Embryonic facial prominence (tissue), 1 donor: ENCODE measurements around the gene OGA.

ENCODE experiments used
- DNase-seq: peaks from one replicate; pipeline ENCODE4 v3.0.0-alpha.2; 2016; ENCODE audit errors: extremely low spot score

OGA gene

GRCh38 chr10:101775273-101776160, 42.7 kb downstream of the OGA start, which contains the start of gene FGF8:
Gene FGF8 (minus strand): TSS chr10:101776114. CDS start chr10:101775900, 214 bp downstream.
- DNase-seq = no peak

DNA sequence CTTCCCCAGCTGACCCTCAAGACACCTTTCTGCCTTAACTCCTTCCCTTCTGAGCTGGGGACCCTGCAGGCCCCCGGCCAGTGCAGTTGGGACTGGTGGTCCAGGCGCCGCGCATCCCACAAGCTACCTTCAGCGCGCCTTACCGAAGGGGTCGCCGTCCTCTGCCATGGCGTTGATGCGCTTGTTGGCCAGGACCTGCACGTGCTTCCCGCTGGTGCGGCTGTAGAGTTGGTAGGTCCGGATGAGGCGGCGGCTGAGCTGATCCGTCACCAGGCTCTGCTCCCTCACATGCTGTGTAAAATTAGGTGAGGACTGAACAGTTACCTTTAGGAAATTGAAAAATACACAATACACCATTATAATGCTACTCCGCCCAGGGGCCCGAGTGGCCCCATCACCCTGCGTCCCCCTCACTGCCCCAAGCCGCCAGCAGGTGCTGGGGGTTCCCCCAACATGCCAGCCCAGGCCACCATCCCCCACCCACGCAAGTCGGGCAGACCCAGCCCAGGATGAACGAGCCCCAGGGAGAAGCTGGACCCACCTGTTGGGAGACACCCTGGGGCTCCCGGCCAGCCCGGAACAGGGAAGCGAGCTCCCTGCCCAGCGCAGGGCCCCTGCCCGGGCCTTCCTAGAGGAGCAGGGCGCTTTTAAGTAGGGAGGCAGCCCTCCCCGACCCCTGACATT, 43.5 kb downstream of the OGA start:
- no peak for DNase-seq

- no peak for DNase-seq
Observed at GRCh38 chr10:101773923-101774588, 44.2 kb downstream of the OGA start.

- no peak for DNase-seq
Observed at GRCh38 chr10:101772895-101773761, 45.1 kb downstream of the OGA start.

GRCh38 chr10:101772017-101772894, 46.0 kb downstream of the OGA start:
- DNase-seq = no peak

GRCh38 chr10:101771380-101771779, 46.9 kb downstream of the OGA start:
- DNase-seq = no peak

GRCh38 chr10:101770331-101771215, 47.7 kb downstream of the OGA start:
- DNase-seq = no peak

DNA sequence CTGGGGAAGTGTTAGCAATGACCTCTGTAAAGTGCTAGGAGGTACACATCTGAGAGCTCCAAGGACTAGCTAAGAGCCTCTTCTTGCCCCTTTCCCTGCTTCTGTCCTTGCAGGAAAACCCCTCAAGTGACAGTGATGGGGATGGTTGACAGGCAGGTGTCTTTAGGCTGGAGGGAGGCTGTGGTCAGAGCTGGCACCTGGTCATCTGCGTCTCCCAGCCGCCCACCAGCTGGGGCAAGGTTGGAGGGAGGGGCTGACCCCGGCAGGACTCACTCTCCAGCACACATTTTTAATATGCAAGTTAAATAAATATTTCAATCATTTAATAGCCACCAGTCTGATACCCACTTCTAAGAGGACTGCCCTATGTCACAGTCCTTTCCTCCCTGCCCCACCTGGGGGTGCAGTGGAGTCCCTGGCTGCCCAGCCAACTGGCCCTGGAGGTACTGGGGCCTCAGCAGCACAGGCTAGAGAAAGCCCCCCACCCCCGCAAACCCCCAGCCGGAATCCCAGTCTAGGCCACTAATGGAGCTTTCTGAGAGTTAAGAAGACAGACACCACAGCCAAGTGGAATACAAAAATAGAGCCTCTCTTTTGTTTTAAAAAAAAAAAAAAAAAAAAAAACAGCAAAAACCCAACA, 48.6 kb downstream of the OGA start:
- DNase-seq = no peak

GRCh38 chr10:101768791-101769170, 49.5 kb downstream of the OGA start:
- no peak for DNase-seq

GRCh38 chr10:101767966-101768790, 50.1 kb downstream of the OGA start:
- no peak for DNase-seq

GRCh38 chr10:101767600-101767945, 50.7 kb downstream of the OGA start:
- no peak for DNase-seq

DNA sequence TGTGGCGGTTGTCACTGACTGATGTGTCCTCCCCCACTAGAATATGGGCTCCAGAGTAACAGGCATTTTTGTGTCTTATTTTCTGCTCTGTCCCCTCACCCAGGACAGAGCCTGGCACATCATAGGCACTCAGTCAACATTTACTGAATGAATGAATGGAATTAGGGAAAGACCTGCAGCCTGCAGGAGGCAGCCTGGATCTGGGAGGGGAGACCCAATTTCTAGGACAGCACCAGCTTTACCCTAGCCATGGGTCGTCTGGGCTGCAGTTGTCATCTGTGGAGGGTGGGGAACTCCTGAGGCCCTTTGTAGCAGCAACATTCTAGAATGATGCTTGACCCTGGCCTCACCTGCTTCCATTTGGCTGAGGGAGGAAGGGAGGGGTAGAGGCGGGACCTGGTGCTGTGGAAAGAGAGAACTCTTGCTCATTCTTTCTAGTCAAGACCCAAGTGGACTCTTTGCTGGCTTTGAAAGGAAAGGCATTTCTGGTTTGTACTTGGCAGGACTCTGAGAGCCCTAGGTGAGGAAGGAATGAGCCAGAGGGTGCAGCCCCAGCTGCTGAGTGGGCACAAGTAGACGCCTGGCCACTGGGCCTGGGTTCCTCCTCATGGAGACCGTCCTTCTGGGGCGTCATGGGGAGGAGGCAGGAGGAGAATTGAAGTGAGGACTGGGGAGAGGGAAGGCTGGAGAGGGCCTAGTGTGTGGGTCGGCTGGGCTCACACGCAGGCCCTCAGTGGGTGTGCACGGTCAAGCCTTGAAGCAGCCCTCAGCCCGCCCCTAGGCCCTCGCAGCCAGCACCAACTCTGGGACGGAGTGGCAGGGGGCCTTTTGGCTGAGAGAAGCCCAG, 51.3 kb downstream of the OGA start:
- DNase-seq = no peak

DNA sequence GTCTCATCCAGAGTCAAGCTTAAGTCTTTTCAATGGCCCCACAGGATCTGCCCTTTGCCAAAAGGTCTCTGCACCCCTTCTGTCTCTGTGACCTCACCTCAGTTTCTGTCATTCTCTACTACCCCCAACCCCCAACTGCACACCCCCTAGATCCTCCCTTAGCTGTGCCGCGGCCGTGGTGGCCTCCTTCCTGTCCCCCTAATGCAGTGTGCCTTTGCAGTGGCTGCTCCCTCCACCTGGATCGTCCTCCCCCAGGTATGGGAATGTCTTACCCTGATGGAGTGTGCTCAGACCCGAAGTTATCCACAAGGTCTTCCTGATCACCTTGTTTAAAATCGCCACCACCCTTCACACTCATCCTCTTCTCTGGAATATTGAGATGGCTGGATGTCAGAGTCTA, 51.9 kb downstream of the OGA start:
- no peak for DNase-seq

- no peak for DNase-seq
Observed at GRCh38 chr10:101763141-101763846, 55.0 kb downstream of the OGA start.

GRCh38 chr10:101762736-101763135, 55.5 kb downstream of the OGA start:
- no peak for DNase-seq

DNA sequence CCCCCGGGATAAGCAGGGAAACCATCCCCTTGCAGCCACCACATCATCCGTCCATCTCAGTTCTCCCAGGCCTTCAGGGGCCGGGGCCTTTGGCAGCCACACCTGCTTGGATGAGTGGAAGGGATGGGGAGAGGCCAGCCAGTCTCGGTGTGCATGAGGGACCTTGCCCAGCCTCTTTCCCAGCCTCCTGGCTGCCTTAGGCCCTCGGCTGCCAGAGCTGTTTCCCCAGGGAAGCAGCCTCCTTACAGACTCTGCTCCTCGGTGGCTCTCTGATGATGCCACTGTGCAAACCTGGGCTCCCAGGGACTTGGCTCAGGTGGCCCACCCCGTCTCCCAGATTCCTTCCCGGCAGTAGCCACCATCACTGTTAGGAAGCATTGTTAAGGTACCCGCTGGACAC, 57.0 kb downstream of the OGA start:
- no peak for DNase-seq

DNA sequence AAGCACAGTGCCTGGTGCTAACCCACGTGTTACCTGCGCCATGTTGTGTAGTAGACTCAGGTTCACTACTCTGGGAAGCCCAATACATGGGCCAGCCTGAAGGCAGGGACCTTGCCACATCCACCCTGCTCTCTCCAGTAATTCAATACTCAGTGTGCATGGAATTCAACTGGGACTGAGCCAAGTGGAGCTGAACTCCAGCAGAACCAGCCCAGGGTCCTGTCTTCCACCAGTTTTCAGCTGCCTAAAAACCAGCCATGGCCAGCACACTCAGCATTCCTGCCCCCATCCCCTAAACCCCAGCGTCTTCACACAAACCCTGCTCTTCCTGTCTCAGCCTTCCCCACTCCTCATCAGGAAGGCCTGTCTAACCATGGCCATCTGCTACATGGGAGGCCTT, 57.7 kb downstream of the OGA start:
- DNase-seq = no peak
